K562 (cell line): Measurements from ENCODE around the gene YY1AP1. TPM values are rescaled to one million over a fixed set of nuclear protein-coding genes. Genes with fewer than 3 reads are reported as not detected.

Experiments used
- polyA plus RNA-seq, 8 experiments: library from polyadenylated mRNA; depleted of rRNA in 4 of 8; stranded (reverse) in 5 of 8; unstranded in 3 of 8; fragments of >200 nt; fragmentation: Nextera tagmentation in 2 of 8; fragmentation: Illumina TruSeq in 1 of 8; extraction: Ambion mirVana in 2 of 8; extraction: Trizol in 1 of 8; gene quantifications; 2 replicates each; pipeline versions ENCODE4 v1.2.1 to v1.2.3, GENCODE V29; 2011 to 2014; ENCODE audit warnings: inconsistent platforms in 1 of 8, missing spikeins in 1 of 8
- total RNA-seq, 7 experiments: library from RNA; depleted of rRNA in 6 of 7; stranded (reverse); fragments of >200 nt in 6 of 7; fragmentation: Illumina TruSeq in 2 of 7; extraction: Trizol in 2 of 7; gene quantifications; 2 replicates each; pipeline versions ENCODE4 v1.2.1 to v1.2.3, GENCODE V29; 2011 to 2021; ENCODE audit warnings: low replicate concordance in 1 of 7

Gene YY1AP1
- total and polyA plus RNA-seq, 9 of the 15 experiments (the other 6 are each of a cell fraction or from before 2014, with no cell fraction given), result 18.4 to 90.7 (median 42.9) TPM

Other genes with a start within 250 kb of the YY1AP1 start
- gene ASH1L, start 126.0 kb downstream of the YY1AP1 start, total RNA-seq (2014; rRNA removed), result 10.7 and 12.7 TPM in 2 replicates
- gene ASH1L, start 126.0 kb downstream of the YY1AP1 start, total RNA-seq (2014; rRNA removed; fragmentation: Illumina TruSeq; extraction: Trizol), result 17.2 and 19.1 TPM in 2 replicates
- 23.3 and 24.2 TPM in 2 replicates for gene ASH1L, start 126.0 kb downstream of the YY1AP1 start, total RNA-seq (2015; rRNA removed; fragmentation: Illumina TruSeq; extraction: Trizol)
- 20.2 and 22.7 TPM in 2 replicates for gene ASH1L, start 126.0 kb downstream of the YY1AP1 start, total RNA-seq (2021)
- gene ASH1L, start 126.0 kb downstream of the YY1AP1 start, polyA plus RNA-seq (2011; rRNA removed), result 16.7 and 18.6 TPM in 2 replicates
- gene ASH1L, start 126.0 kb downstream of the YY1AP1 start, polyA plus RNA-seq (2014; fragmentation: Illumina TruSeq; extraction: Trizol), result 11.9 and 14.6 TPM in 2 replicates
- 1 to 10 TPM; 2.0 to 6.0 TPM for gene ASH1L, start 126.0 kb downstream of the YY1AP1 start, polyA plus RNA-seq (2014; fragmentation: Nextera tagmentation; extraction: Ambion mirVana)
- gene ASH1L, start 126.0 kb downstream of the YY1AP1 start, polyA plus RNA-seq (2014; rRNA removed), result 8.8 and 11.4 TPM in 2 replicates
- gene MSTO1, start 78.6 kb downstream of the YY1AP1 start, total RNA-seq (2014; rRNA removed), result 48.0 and 55.8 TPM in 2 replicates
- gene MSTO1, start 78.6 kb downstream of the YY1AP1 start, total RNA-seq (2014; rRNA removed; fragmentation: Illumina TruSeq; extraction: Trizol), result 42.6 and 44.9 TPM in 2 replicates
- 45.2 and 47.3 TPM in 2 replicates for gene MSTO1, start 78.6 kb downstream of the YY1AP1 start, total RNA-seq (2015; rRNA removed; fragmentation: Illumina TruSeq; extraction: Trizol)
- 67.6 and 71.1 TPM in 2 replicates for gene MSTO1, start 78.6 kb downstream of the YY1AP1 start, total RNA-seq (2021)
- gene MSTO1, start 78.6 kb downstream of the YY1AP1 start, polyA plus RNA-seq (2011; rRNA removed), result 37.6 and 56.2 TPM in 2 replicates
- 55.4 and 58.5 TPM in 2 replicates for gene MSTO1, start 78.6 kb downstream of the YY1AP1 start, polyA plus RNA-seq (2014; fragmentation: Illumina TruSeq; extraction: Trizol)
- 10 to 100 TPM; 18.8 to 21.6 TPM for gene MSTO1, start 78.6 kb downstream of the YY1AP1 start, polyA plus RNA-seq (2014; fragmentation: Nextera tagmentation; extraction: Ambion mirVana)
- gene MSTO1, start 78.6 kb downstream of the YY1AP1 start, polyA plus RNA-seq (2014; rRNA removed), result 56.7 and 69.0 TPM in 2 replicates
- gene DAP3, start 317 bp upstream of the YY1AP1 start, total RNA-seq (2014; rRNA removed), result 129 and 155 TPM in 2 replicates
- 250 and 288 TPM in 2 replicates for gene DAP3, start 317 bp upstream of the YY1AP1 start, total RNA-seq (2014; rRNA removed; fragmentation: Illumina TruSeq; extraction: Trizol)
- gene DAP3, start 317 bp upstream of the YY1AP1 start, total RNA-seq (2015; rRNA removed; fragmentation: Illumina TruSeq; extraction: Trizol), result 202 and 215 TPM in 2 replicates
- 242 and 246 TPM in 2 replicates for gene DAP3, start 317 bp upstream of the YY1AP1 start, total RNA-seq (2021)
- 431 and 484 TPM in 2 replicates for gene DAP3, start 317 bp upstream of the YY1AP1 start, polyA plus RNA-seq (2011; rRNA removed)
- gene DAP3, start 317 bp upstream of the YY1AP1 start, polyA plus RNA-seq (2014; fragmentation: Illumina TruSeq; extraction: Trizol), result 402 and 404 TPM in 2 replicates
- gene DAP3, start 317 bp upstream of the YY1AP1 start, polyA plus RNA-seq (2014; fragmentation: Nextera tagmentation; extraction: Ambion mirVana), result 100 to 1,000 TPM; 298 to 468 TPM
- gene DAP3, start 317 bp upstream of the YY1AP1 start, polyA plus RNA-seq (2014; rRNA removed), result 344 and 358 TPM in 2 replicates
- 29.0 and 30.0 TPM in 2 replicates for gene GON4L, start 168.4 kb upstream of the YY1AP1 start, total RNA-seq (2014; rRNA removed)
- gene GON4L, start 168.4 kb upstream of the YY1AP1 start, total RNA-seq (2014; rRNA removed; fragmentation: Illumina TruSeq; extraction: Trizol), result 35.5 and 40.1 TPM in 2 replicates
- 33.6 and 34.3 TPM in 2 replicates for gene GON4L, start 168.4 kb upstream of the YY1AP1 start, total RNA-seq (2015; rRNA removed; fragmentation: Illumina TruSeq; extraction: Trizol)
- 42.6 and 47.4 TPM in 2 replicates for gene GON4L, start 168.4 kb upstream of the YY1AP1 start, total RNA-seq (2021)
- gene GON4L, start 168.4 kb upstream of the YY1AP1 start, polyA plus RNA-seq (2011; rRNA removed), result 32.4 and 40.4 TPM in 2 replicates
- 35.1 and 37.4 TPM in 2 replicates for gene GON4L, start 168.4 kb upstream of the YY1AP1 start, polyA plus RNA-seq (2014; fragmentation: Illumina TruSeq; extraction: Trizol)
- gene GON4L, start 168.4 kb upstream of the YY1AP1 start, polyA plus RNA-seq (2014; fragmentation: Nextera tagmentation; extraction: Ambion mirVana), result 10 to 100 TPM; 20.2 to 38.9 TPM
- 32.1 and 33.0 TPM in 2 replicates for gene GON4L, start 168.4 kb upstream of the YY1AP1 start, polyA plus RNA-seq (2014; rRNA removed)
- gene SYT11, start 170.8 kb upstream of the YY1AP1 start, total RNA-seq (2014; rRNA removed), result 0.05 and 0.12 TPM in 2 replicates
- 0.07 and 0.13 TPM in 2 replicates for gene SYT11, start 170.8 kb upstream of the YY1AP1 start, total RNA-seq (2014; rRNA removed; fragmentation: Illumina TruSeq; extraction: Trizol)
- gene SYT11, start 170.8 kb upstream of the YY1AP1 start, total RNA-seq (2015; rRNA removed; fragmentation: Illumina TruSeq; extraction: Trizol), result 0.11 TPM in 2 replicates
- 0.18 and 0.20 TPM in 2 replicates for gene SYT11, start 170.8 kb upstream of the YY1AP1 start, total RNA-seq (2021)
- 0.17 and 0.26 TPM in 2 replicates for gene SYT11, start 170.8 kb upstream of the YY1AP1 start, polyA plus RNA-seq (2011; rRNA removed)
- 0.13 and 0.19 TPM in 2 replicates for gene SYT11, start 170.8 kb upstream of the YY1AP1 start, polyA plus RNA-seq (2014; fragmentation: Illumina TruSeq; extraction: Trizol)
- gene SYT11, start 170.8 kb upstream of the YY1AP1 start, polyA plus RNA-seq (2014; fragmentation: Nextera tagmentation; extraction: Ambion mirVana), result under 1 TPM; 0.08 to 0.11 TPM
- gene SYT11, start 170.8 kb upstream of the YY1AP1 start, polyA plus RNA-seq (2014; rRNA removed), result 0.05 and 0.11 TPM in 2 replicates
- gene RIT1, start 222.6 kb upstream of the YY1AP1 start, total RNA-seq (2014; rRNA removed), result 13.5 and 15.8 TPM in 2 replicates
- gene RIT1, start 222.6 kb upstream of the YY1AP1 start, total RNA-seq (2014; rRNA removed; fragmentation: Illumina TruSeq; extraction: Trizol), result 24.9 and 28.8 TPM in 2 replicates
- gene RIT1, start 222.6 kb upstream of the YY1AP1 start, total RNA-seq (2015; rRNA removed; fragmentation: Illumina TruSeq; extraction: Trizol), result 18.7 and 20.0 TPM in 2 replicates
- gene RIT1, start 222.6 kb upstream of the YY1AP1 start, total RNA-seq (2021), result 22.9 and 23.1 TPM in 2 replicates
- 41.7 and 57.6 TPM in 2 replicates for gene RIT1, start 222.6 kb upstream of the YY1AP1 start, polyA plus RNA-seq (2011; rRNA removed)
- gene RIT1, start 222.6 kb upstream of the YY1AP1 start, polyA plus RNA-seq (2014; fragmentation: Illumina TruSeq; extraction: Trizol), result 20.8 and 21.2 TPM in 2 replicates
- gene RIT1, start 222.6 kb upstream of the YY1AP1 start, polyA plus RNA-seq (2014; fragmentation: Nextera tagmentation; extraction: Ambion mirVana), result 10 to 100 TPM; 53.7 to 57.1 TPM
- 19.3 and 20.4 TPM in 2 replicates for gene RIT1, start 222.6 kb upstream of the YY1AP1 start, polyA plus RNA-seq (2014; rRNA removed)
- gene KHDC4, start 245.6 kb upstream of the YY1AP1 start, total RNA-seq (2014; rRNA removed), result 65.6 and 72.9 TPM in 2 replicates
- 65.2 and 75.1 TPM in 2 replicates for gene KHDC4, start 245.6 kb upstream of the YY1AP1 start, total RNA-seq (2014; rRNA removed; fragmentation: Illumina TruSeq; extraction: Trizol)
- gene KHDC4, start 245.6 kb upstream of the YY1AP1 start, total RNA-seq (2015; rRNA removed; fragmentation: Illumina TruSeq; extraction: Trizol), result 75.3 and 77.3 TPM in 2 replicates
- gene KHDC4, start 245.6 kb upstream of the YY1AP1 start, total RNA-seq (2021), result 62.9 and 64.9 TPM in 2 replicates
- gene KHDC4, start 245.6 kb upstream of the YY1AP1 start, polyA plus RNA-seq (2011; rRNA removed), result 185 and 202 TPM in 2 replicates
- gene KHDC4, start 245.6 kb upstream of the YY1AP1 start, polyA plus RNA-seq (2014; fragmentation: Illumina TruSeq; extraction: Trizol), result 61.5 and 78.8 TPM in 2 replicates
- 10 to 100 TPM; 12.1 to 14.4 TPM for gene KHDC4, start 245.6 kb upstream of the YY1AP1 start, polyA plus RNA-seq (2014; fragmentation: Nextera tagmentation; extraction: Ambion mirVana)
- gene KHDC4, start 245.6 kb upstream of the YY1AP1 start, polyA plus RNA-seq (2014; rRNA removed), result 127 and 132 TPM in 2 replicates